GM18873 (cell line): ENCODE results near the gene ANKRD33.

ENCODE experiments used
- ATAC-seq: cut with Tn5 transposase; IDR thresholded peaks from one replicate; pipeline ENCODE4 v1.9.1; 2021; ENCODE audit warnings: mild to moderate bottlenecking, moderate library complexity, moderate number of reproducible peaks; ENCODE audit not compliant: unreplicated experiment, low FRiP score

Gene ANKRD33

GRCh38 chr12:51887476-51888315 is at the start of gene ANKRD33:
TSS of gene ANKRD33 (plus strand) at chr12:51888103. CDS start at chr12:51888187, 84 bp downstream.
- ATAC-seq = no peak

GRCh38 chr12:51838762-51839161 is 49.1 kb upstream of the ANKRD33 start:
- ATAC-seq = no peak

GRCh38 chr12:51839310-51839947 is 48.5 kb upstream of the ANKRD33 start:
- no peak for ATAC-seq

GRCh38 chr12:51840966-51841365 is 46.9 kb upstream of the ANKRD33 start:
- no peak for ATAC-seq

- ATAC-seq = no peak
Measured at GRCh38 chr12:51841727-51842126, 46.2 kb upstream of the ANKRD33 start.

GRCh38 chr12:51844854-51845253 is 43.0 kb upstream of the ANKRD33 start:
- no peak for ATAC-seq

- no peak for ATAC-seq
Measured at GRCh38 chr12:51845482-51845881, 42.4 kb upstream of the ANKRD33 start.

GRCh38 chr12:51846271-51846691 is 41.6 kb upstream of the ANKRD33 start:
- ATAC-seq = no peak

- no peak for ATAC-seq
Measured at GRCh38 chr12:51846911-51847642, 40.8 kb upstream of the ANKRD33 start.

- no peak for ATAC-seq
Measured at GRCh38 chr12:51847643-51848325, 40.1 kb upstream of the ANKRD33 start.

GRCh38 chr12:51848326-51848727 is 39.6 kb upstream of the ANKRD33 start, which contains the start of gene FIGNL2:
TSS of gene FIGNL2 (minus strand) at chr12:51848718. CDS start at chr12:51822413, 26,305 bp downstream.
- ATAC-seq = no peak

GRCh38 chr12:51848841-51849735 is 38.8 kb upstream of the ANKRD33 start:
- ATAC-seq = no peak

GRCh38 chr12:51850081-51850964 is 37.6 kb upstream of the ANKRD33 start:
- no peak for ATAC-seq

- no peak for ATAC-seq
Measured at GRCh38 chr12:51850965-51851299, 37.0 kb upstream of the ANKRD33 start.

- no peak for ATAC-seq
Measured at GRCh38 chr12:51851413-51852124, 36.3 kb upstream of the ANKRD33 start.

GRCh38 chr12:51852404-51853137 is 35.3 kb upstream of the ANKRD33 start:
- no peak for ATAC-seq
